ENCODE results near the gene KIAA1614.

KIAA1614 gene

GRCh38 chr1:180909462-180909976 is 3.2 kb upstream of the KIAA1614 start:
- H3K9me3 ChIP-seq = no peaks in the 10 kb centered on the region
- no peak for TF ChIP-seq CTCF (IDR thresholded peaks at IDR 0.05)
- H3K27me3 ChIP-seq = no peaks in the 10 kb centered on the region
- peaks cover 0 to 28% (median 13%) of the 10 kb centered on the region in 4 donors for H3K4me1 ChIP-seq
- H3K36me3 ChIP-seq = no peaks in the 10 kb centered on the region
- intact Hi-C loops (cut with DNase I; ENCODE audit: low total_unique reads) = no loop called here
- H3K4me3 ChIP-seq = no peak overlapping the region
- no peak overlapping the region for H3K27ac ChIP-seq
- DNase-seq = no peak

- Histone ChIP-seq H3K36me3 (peaks cover 0 to 8% (median 6%) of the 10 kb centered on the region in 3 donors), H3K9me3 (no peaks in the 10 kb centered on the region), H3K27ac (peak overlapping the region; percentile 93), H3K4me1 (peaks cover 0 to 31% (median 14%) of the 10 kb centered on the region in 4 donors), H3K27me3 (no peaks in the 10 kb centered on the region), H3K4me3 (peak overlapping the region; percentile 80 to 89)
- DNase-seq = no peak
- TF ChIP-seq CTCF (IDR thresholded peaks at IDR 0.05) = no peak
- intact Hi-C loops (cut with DNase I; ENCODE audit: low total_unique reads) = no loop called here
Measured at GRCh38 chr1:180911640-180912191, 981 bp upstream of the KIAA1614 start.

GRCh38 chr1:180912211-180912800 is 391 bp upstream of the KIAA1614 start:
- intact Hi-C loops (cut with DNase I; ENCODE audit: low total_unique reads) = no loop called here
- peaks cover 0 to 14% (median 12%) of the 10 kb centered on the region in 3 donors for H3K36me3 ChIP-seq
- H3K4me3 ChIP-seq = peak overlapping the region; percentile 80 to 89
- H3K4me1 ChIP-seq = peaks cover 0 to 31% (median 14%) of the 10 kb centered on the region in 4 donors
- DNase-seq = peak; percentile 30 to 68
- H3K9me3 ChIP-seq = no peaks in the 10 kb centered on the region
- no peaks in the 10 kb centered on the region for H3K27me3 ChIP-seq
- TF ChIP-seq CTCF (IDR thresholded peaks at IDR 0.05) = no peak
- peak overlapping the region; percentile 93 for H3K27ac ChIP-seq

- DNase-seq = peak in 1 of 2 donors; percentile 33
- TF ChIP-seq CTCF (IDR thresholded peaks at IDR 0.05) = no peak
- peaks cover 0 to 25% (median 11%) of the 10 kb centered on the region in 4 donors for H3K4me1 ChIP-seq
Measured at GRCh38 chr1:180915426-180915965, 2.8 kb downstream of the KIAA1614 start.

GRCh38 chr1:180916012-180916770 is 3.5 kb downstream of the KIAA1614 start:
- no peak for TF ChIP-seq CTCF (IDR thresholded peaks at IDR 0.05)
- no peak overlapping the region for H3K27ac ChIP-seq
- DNase-seq = no peak
- intact Hi-C loops (cut with DNase I; ENCODE audit: low total_unique reads) = no loop called here
- H3K36me3 ChIP-seq = peaks cover 0 to 37% (median 31%) of the 10 kb centered on the region in 3 donors
- no peaks in the 10 kb centered on the region for H3K27me3 ChIP-seq
- no peaks in the 10 kb centered on the region for H3K9me3 ChIP-seq
- no peak overlapping the region for H3K4me3 ChIP-seq
- peaks cover 0 to 24% (median 7%) of the 10 kb centered on the region in 4 donors for H3K4me1 ChIP-seq

More at GRCh38 chr1:180915426-180915965, 2.8 kb downstream of the KIAA1614 start:
- Histone ChIP-seq H3K36me3 (peaks cover 0 to 37% (median 31%) of the 10 kb centered on the region in 3 donors), H3K9me3 (no peaks in the 10 kb centered on the region), H3K4me3 (no peak overlapping the region), H3K27ac (no peak overlapping the region), H3K27me3 (no peaks in the 10 kb centered on the region)
- intact Hi-C loops (cut with DNase I; ENCODE audit: low total_unique reads) = no loop called here

Data from tibial artery (tissue), 4 donors.